Measurements from ENCODE around the gene OR10P1.

DNA sequence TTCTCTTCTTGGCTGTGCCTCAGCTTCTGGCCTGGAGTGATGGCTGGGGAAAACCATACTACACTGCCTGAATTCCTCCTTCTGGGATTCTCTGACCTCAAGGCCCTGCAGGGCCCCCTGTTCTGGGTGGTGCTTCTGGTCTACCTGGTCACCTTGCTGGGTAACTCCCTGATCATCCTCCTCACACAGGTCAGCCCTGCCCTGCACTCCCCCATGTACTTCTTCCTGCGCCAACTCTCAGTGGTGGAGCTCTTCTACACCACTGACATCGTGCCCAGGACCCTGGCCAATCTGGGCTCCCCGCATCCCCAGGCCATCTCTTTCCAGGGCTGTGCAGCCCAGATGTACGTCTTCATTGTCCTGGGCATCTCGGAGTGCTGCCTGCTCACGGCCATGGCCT is at the start of gene OR10P1:
- TF ChIP-seq, protein P1, sequence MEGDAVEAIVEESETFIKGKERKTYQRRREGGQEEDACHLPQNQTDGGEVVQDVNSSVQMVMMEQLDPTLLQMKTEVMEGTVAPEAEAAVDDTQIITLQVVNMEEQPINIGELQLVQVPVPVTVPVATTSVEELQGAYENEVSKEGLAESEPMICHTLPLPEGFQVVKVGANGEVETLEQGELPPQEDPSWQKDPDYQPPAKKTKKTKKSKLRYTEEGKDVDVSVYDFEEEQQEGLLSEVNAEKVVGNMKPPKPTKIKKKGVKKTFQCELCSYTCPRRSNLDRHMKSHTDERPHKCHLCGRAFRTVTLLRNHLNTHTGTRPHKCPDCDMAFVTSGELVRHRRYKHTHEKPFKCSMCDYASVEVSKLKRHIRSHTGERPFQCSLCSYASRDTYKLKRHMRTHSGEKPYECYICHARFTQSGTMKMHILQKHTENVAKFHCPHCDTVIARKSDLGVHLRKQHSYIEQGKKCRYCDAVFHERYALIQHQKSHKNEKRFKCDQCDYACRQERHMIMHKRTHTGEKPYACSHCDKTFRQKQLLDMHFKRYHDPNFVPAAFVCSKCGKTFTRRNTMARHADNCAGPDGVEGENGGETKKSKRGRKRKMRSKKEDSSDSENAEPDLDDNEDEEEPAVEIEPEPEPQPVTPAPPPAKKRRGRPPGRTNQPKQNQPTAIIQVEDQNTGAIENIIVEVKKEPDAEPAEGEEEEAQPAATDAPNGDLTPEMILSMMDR (conservative IDR thresholded peaks at IDR 0.05; ENCODE audit: low read depth, low read length): no peak
- no peak for TF ChIP-seq EZH2 (IDR thresholded peaks at IDR 0.05; ENCODE audit: low read length, unreplicated experiment)
